PFSK-1 (cell line): Measurements from ENCODE around the gene ANK2.

ENCODE experiments used
- POLR2AphosphoS5 ChIP-seq: IDR thresholded peaks from 2 replicates; pipeline ENCODE4 v1.6.1; 2012; ENCODE audit warnings: low read depth, mild to moderate bottlenecking, control low read depth, low read length, moderate library complexity
- SIN3A ChIP-seq: IDR thresholded peaks from 2 replicates; pipeline ENCODE4 v1.6.1; 2012; ENCODE audit warnings: mild to moderate bottlenecking, low read length, moderate library complexity, borderline replicate concordance; ENCODE audit not compliant: insufficient read depth
- TAF1 ChIP-seq: IDR thresholded peaks from 2 replicates; pipeline ENCODE4 v1.6.1; 2012; ENCODE audit warnings: low read length, control low read depth, borderline replicate concordance; ENCODE audit not compliant: insufficient read depth

DNA sequence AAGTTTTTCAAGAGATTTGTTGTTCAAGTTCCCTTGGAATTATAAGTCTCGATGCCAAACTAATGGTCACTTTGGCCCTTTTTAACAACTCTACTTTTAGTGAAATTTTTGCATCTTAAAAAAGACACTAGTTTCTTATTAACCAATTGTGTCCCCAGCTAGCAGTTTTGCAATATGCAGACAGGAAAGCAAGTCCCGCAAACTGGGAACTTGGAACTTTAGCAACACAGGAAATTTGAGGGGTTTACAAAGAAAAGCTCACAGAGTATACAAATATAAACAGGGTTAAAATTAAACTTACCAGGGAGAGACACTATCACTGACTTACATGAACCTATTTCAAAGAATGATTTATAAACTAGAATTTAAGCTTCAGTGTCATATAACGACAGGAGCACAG lies 137.9 kb downstream of the ANK2 start:
- no peak for TF ChIP-seq POLR2AphosphoS5
- TF ChIP-seq TAF1, result no peak
- no peak for TF ChIP-seq SIN3A
